Stimulated activated CD4-positive, alpha-beta T cell treated with anti-CD3 and anti-CD28 coated beads, Interleukin-1b, Interleukin-23, amount 100 ng/mL, for 48 hours (primary cell): ENCODE data around the gene LAMB3.

Experiments
- DNase-seq: peaks from one replicate; pipeline ENCODE4 v3.0.0-alpha.2; 2020

LAMB3 gene

DNA sequence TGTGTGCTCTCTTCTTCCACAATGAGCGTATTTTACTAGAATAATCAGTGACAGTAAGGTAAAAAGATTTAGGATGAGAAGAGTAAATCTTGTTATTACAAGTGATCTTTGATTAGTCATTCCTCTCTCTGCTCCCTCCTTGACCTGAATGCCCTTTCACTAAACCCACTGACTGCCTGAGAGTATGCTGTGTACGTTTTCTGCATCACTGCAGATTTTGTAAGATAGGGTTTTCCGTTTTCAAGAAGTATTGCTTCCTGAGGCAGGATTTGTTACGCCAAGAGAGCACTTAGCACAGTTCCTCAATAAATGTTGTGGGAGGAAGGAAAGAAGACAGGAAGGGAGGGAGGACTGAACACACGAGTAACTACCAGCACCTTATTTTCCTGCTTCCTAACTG, 7.7 kb upstream of the LAMB3 start:
- DNase-seq = peak; percentile 19

DNA sequence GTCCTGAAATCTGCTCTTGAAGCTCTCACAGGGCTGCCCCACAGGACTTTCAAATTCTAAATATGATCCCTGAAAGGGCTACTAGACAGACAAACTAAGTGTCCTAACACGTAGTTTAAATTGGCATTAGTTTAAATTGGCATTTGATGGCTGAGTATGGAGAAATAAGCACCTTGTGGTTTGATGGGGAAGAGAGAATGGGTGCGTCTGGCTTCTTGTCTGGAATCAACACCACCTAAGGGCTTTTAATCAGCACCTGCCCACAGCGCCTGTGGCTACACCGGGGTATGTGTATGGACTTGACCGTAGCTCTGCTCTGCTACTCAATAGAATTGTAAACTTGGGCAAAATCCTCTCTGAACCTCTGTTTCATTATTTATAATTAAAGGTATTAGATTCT, 5.7 kb upstream of the LAMB3 start:
- DNase-seq = no peak

DNA sequence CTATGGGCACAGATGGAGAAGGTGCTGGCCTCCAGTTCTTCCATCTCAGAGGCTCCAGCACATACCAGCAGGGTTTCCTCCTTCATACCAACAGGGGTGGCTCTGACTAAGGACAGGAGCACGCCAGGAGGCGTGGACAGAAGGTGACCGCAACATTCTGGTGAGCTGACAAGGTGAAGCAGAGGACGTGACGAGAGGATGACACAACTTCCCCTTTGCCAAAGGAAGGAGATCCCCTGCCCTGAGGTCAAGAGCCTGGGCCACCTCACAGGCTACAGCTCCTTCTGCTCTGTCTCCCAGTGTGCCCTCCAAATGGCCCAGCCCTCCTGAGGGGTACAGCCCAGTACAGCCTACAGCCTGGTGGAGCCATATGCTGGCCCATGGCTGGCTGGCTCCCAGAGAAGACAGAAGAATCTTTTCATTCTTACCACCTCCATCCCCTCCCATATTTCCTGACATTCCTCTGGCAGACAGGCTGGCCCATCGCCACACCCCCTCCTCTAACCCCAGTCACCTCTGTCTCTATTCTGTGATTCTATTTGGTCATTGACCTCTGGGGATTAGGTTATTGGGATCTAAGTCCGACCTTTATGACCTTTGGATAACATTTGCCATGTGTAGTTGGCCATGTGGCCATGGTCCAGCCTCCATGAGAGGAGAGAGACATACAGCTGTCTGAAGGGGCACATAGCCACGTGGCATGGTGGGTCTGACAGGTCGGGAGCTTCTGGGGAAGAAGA, 5.1 kb upstream of the LAMB3 start:
- no peak for DNase-seq

DNA sequence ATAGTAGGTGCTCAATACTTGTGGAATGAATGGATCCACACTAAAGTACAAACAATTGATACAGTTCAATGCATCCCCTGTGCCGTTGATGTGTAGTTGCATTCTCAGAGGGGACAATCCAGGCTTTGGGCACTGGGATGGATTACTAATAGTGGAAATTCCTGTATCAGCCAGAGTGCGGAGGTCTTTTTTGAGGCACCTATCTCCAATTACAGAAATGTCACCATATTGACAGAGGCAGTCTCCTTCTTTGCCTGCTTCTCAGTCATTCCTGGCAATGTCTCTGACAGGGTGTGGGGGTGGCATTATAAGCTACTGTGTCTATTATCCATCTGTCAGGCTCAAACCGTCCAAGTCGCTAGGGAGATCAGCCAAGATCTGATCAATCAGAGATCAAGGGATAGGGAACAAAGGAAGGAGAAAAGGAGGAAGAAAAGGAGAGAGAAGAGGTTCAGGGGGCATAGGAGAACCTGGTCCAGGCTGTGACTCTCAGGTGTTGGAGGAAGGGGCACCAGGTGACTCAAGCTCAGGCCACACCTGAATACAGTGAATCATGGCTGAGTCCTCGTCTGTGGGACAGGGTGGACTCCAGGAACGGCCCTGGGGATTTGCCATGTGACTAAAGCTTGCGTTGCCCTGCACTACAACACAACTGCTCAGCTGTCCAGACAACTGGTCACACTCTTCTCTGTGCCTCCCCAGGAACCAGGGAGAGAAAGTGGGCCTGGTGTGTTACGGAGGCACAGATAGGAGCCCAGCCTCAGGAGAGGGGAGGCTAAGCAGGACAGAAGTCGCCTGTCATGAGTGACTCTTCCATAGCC, 3.4 kb upstream of the LAMB3 start:
- no peak for DNase-seq

DNA sequence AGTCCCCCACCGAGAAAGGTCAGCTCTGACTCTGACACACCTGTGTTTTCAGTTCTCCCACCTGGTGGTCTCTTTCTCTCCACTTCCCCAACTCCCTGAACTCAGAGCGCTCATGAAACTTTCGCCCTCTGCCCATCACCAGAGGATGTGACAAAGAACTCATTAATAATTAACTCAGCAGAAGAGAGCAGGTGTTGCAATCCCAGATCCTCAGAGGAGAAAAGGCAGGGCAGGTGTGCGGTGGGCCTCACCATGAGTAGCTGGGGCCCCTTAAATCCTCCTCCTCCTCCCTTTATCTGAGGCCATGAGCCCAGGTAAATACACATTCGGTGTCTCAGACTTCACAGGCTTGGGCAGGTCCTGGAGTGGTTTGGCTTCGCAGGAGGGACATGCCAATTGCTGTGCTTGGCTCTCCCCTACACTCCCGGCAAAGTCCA, 1.7 kb upstream of the LAMB3 start:
- no peak for DNase-seq

DNA sequence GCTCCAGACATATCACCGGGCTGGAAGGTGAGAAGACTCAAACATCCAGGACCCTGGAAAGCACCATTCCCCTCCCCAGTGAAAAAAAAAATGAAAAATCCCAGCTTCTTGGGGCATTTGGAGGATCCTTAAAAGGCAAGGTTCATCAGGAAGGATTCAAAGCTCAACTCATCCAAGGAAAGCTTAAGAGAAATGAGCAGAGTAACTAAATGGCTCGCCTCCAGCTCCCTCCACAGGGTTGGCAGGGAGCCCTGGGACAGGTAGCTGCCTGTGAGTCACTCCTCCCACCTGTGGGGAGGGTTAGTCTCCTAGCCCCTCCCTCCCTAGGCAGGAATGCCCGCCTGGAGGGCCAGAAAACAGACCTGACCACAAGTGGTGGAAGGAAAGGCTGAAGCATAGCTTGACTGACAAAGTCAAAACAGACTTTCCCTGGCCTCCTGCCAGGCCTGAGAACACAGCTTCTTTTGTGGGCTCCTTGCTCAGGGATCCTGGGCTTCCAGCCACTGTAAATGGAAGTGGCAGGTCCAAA, 712 bp upstream of the LAMB3 start:
- peak; percentile 71 for DNase-seq

DNA sequence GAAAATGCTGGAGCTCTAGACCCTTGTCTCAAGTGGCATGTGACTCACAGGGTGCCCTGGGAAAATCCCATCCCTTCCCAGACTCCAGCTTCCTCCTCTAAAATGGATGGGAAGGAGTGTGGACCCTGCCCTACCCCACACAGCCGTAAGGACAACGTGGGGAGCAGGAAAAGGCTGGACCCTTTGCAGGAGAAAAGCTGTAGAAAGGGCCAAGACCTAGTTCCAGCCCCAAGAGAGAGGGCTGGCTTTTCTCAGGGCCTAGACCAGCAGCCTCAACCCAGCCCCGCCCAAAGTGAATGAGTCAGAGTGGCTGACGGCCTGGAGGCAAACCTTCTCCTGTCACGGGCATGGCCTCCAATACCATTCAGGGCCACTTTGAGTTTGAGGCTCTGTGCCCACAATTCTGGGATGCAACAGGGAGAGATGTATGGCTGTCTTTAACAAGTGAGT, 1.1 kb downstream of the LAMB3 start:
- peak; percentile 80 for DNase-seq

DNA sequence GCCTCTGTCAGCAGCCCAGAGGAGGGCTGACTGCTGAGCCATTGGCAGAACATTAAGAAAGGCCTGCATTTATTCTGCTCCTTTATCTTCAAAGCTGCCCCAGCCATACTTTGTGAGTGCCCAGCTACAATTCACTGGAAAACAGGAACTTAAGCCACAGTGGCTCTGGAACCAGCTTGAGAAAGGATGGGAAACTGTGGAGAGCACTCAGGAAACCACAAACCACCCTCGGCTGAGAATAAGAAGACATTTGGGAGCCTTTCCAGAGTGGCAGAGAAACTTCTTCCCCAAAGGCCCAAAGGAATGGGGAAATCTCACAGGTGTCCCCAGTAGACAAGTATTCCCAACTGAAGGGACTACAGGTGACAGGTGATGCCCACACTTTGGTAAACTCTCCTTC, 1.8 kb downstream of the LAMB3 start:
- no peak for DNase-seq

DNA sequence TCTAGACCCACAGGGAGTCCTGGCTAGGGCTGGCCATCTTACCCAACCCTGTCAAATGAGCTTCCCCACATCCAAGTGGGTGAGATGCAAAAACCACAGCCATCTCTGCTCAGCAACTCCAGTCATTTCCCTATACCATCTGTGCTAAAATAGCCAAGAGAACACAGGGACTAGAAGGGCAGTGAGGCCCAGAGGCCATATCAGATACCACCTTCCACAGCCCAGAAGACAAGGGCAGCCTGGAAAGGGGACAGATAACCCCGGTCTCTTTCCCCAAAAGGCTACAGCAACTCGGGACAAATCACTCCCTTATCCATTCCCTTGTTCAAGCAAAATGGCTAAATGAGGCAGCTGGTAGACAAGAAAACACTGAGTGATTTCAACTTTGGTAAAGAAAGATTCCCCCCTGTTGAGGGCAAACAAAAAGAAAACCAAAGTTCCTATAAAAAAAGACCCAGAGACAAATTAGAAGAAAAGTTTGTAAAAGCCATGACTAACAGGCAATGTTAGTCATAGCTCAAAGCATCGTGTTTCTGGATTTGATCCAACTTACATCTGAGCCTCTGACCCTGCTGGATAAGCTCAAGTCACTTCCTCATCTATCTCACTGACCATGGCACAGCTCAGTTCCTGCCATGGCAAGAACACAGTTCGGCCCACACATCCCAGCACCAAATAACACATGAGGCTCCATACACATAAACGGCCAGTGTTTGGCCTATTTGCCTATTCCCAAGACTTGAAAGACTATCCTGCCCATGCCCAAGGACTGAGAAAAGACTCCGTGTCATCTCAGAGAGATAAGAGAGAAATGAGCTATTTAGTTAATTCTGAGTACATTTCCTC, 3.1 kb downstream of the LAMB3 start:
- no peak for DNase-seq

DNA sequence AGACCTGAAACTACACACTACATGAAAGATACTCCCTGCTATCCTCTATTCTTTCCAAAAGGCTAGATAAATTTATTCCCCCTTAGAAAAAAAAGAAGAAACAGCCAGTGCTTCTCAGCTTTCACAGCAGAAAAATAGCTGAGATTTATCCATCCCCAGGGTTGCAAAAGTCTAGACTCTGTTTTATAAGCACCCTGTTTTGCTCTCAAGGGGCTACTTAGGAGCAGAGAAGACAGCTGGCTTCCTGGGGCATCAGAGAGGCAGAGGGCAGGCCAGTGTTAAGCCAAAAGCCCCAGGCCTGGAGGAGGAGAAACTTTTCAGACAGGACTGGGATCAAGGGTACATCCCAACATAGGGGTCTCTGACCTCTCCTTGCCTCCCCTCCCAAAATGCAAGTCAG, 3.9 kb downstream of the LAMB3 start:
- no peak for DNase-seq

DNA sequence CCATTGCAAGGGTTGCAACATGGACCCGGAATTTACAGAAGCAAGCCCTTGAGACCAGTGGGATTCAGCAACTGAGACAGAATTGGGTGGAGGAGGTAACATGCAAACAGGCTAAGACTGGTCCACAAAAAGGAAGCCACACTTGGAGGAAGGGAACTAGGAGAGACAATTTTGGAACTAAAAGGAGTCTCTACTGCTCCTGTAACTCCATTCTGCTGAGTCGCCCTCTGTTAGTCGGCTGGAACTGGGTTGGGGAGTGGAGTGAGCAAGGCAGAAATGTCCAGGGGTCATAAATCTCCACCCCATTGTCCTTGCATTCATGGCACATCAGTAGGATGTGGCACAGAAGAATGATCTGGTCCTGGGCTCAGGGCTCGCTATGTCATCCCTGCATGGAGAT, 5.1 kb downstream of the LAMB3 start:
- DNase-seq = no peak

DNA sequence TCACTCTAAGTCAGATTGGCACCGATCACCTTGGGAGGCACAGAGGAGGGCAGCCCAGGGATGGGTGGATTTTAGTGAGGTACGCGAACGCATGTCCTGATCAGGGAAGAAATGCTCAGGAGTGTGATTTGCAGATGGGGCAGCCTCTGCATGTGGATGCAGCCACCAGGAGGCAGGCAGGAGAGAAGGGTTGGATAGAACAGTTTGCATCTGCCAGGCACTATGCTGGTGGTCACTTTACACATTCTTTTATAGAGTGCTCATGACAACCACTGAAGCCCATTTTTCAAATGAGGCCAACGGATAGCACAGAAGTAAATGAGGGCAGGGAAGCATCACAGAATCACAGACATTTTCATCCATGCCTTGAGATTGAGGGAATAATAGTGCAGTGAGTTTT, 5.7 kb downstream of the LAMB3 start:
- no peak for DNase-seq

DNA sequence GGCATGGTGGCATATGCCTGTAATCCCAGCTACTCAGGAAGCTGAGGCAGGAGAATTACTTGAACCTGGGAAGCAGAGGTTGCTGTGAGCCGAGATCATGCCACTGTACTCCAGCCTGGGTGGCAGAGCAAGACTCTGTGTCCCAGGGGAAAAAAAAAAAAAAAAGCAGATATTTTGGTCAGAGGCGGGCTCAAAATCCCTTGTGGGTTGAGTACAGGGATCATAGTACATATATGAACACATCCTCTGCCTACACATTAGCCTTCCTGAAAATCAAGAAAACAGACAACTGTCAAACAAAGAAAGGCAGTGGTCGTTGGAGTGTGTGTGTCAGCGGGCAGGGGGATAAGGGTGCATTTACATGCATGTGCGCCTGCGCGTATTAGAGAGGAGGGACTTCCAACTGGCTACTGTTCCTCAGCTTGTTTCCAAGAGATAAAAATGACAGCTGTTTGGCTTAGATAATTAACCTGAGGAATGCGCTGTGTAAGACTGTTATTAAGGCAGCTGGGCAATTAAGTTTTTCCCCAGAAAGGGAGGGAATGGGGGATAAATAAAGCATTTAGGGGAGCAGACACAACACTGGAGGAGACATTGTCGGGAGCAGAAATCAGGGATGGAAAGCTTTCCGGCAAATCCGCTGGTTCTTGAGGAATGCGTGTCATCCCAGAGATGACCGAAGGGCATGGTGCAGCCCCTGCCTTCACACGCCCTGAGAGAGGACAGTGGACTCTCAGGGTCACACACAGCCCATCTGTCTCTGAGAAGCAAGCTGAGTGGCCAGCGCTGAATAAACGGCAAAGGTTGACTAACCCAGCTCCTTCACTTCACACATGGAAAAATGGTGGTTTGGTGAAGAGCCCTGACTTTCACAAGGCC, 6.4 kb downstream of the LAMB3 start:
- no peak for DNase-seq

DNA sequence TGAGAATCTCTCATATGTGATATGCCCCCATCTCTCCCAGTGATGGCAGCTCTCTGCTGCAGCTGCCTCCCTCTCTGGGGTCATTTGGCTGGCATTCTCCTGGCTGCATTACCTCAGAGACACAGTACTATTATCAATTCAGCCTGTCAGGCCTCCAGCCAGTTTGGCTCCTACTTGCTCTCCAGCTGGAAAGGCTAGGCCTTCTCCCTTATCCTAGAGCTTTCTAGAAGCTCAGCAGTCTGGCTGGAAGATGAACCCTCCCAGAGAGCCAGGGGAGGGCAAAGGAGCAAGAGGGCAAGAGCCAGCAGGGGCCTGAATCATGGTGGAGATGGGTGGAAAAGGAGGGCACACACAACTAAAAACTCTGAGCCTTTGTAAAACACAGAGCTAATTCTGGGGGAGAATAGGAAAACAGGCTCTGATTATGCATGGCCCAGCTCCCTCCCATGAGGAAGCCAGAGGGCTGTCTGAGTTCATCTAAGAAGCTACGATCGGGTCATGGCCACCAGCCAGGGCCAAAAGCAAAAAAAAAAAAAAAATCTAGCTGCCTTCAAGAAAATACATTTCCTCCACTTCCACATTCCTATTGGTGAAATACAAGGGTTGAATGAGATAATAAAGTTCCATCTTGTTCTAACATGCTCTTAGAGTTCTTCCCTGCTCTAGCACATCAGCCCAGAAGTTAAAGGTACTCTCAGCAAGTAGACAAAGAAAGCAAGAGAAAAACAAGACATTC, 8.8 kb downstream of the LAMB3 start:
- no peak for DNase-seq

DNA sequence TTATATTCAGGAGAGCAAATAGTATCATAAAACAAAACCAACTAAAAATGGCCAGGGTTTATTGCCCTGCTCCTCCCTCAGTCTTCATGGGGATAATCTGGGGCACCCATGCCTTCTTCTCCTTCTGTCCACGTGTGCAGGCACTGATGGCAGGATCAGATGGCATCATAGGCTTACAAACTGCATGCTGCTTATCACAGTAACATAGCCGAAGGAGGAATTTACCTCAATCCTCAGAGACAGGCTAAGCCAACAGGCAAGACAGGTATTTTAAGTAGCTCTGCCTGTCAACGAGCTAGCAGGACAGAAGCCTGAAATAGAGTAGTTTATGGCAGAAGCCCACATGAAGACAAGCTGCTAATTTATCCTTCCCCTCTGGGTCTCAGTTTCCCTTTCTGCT, 9.4 kb downstream of the LAMB3 start:
- DNase-seq = no peak

DNA sequence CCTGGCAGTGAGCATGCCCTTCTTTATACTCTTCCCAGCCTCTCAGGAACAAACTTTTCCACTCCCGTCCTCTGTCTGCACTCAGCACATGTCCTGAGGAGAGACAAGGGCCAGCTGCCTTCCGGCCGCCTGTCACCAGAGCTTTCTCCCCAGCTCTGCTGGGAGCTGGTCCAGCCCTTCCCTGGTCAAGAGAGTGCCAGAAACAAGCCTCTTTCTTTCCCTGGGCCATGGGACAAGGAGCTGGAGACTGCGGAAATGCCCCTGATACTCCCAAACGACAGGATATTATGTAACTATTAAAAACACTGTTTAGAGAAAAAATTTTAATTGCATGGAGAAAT, 10.4 kb downstream of the LAMB3 start:
- no peak for DNase-seq

DNA sequence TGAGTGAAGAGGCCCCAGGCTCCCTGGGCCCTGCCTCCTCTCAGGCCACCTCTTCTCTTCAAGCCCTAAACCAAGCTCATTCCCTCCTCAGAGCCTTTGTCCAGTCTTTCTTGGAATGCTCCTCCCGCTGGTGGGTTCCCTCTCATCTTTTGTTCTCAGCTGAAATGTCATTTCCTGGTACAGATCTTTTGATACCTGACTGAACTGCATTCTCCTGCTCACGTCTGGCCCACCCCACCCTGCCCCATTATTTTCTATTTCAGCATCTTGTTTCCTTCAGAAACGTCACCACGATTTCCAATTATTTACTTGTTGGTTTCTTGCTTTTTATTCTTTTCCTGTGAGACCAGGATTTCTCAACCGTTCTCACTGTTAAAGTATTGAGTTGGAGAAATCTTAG, 16.4 kb downstream of the LAMB3 start:
- DNase-seq = no peak

DNA sequence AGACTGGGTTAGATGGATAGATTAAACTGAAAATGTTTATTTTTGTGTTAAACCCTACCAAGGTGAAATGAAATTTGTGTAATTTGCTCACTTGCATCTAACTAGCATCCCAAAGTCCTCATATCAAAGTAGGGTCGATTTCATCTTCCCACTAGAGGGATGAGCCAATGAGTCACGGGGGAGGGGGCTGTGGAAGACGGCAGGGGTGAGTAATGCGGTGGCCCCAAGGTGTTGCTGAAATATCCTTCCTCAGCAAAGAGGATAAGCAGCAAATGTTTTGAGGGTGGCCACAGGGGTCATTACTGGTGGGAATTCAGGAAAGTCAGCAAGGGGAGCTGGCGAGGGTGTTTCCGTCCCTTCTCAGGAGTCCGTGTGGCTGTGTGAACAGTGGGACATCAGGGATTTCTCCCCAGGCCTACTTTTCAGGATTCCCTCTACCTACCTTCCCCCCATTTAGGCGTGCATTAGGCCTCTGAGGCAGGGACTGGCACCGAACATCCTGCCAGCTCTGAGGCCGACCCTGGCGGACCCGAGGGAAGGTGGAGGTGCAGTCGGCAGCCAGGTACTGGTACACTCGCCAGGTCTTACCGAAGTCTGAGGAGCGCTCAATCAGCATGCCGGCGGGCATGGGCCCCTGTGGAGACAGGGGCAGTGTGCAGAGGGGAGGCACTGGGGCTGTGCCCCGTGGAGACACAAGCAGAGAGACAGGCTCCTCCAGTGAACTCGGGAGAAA, 18.1 kb downstream of the LAMB3 start:
- DNase-seq = no peak

DNA sequence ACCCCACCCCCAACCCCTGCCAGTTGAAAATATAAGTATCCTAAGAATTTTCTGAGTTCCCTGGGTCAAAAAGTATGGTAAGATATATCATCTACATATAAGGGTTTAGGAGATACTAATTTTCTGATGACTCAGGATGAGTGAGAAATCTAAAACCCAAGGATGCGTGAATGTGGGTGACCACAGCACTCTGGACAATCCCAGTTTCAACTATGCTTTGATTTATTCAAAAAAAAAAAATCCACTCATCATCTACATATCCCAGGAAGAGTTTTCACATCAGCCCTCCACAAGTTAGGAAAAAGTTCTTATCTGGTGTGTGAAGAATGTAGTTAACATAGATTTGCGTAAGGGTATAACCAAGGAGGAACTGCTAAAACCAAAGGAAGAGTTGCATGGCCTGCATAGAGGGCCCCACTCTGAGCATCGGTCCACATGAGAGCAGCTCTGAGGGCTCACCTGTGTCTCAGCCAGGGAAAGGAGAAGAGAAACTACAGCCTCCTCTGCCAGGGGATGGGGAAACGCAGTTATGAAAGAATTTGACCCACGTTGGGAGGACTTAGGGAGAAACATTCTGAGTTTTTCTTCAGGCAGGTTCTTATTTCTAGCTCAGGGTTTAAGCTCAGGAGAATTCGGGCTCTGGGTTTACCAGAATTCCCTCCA, 18.8 kb downstream of the LAMB3 start:
- no peak for DNase-seq
